Erythroblast (primary cell): ENCODE results near the gene TFRC.

Experiments used
- GATA1 ChIP-seq: IDR thresholded peaks from 2 replicates; pipeline ENCODE4 v1.6.1; 2011; ENCODE audit warnings: low read depth, mild to moderate bottlenecking, control low read depth, low read length, moderate library complexity
- POLR2A ChIP-seq: IDR thresholded peaks from 2 replicates; pipeline ENCODE4 v1.6.1; 2011; ENCODE audit warnings: mild to moderate bottlenecking, low read length

- TF ChIP-seq POLR2A (no peak), GATA1 (no peak)
Measured at GRCh38 chr3:196067439-196067838, 14.5 kb downstream of the TFRC start.
